Measurements from ENCODE around the gene EGFL7.

DNA sequence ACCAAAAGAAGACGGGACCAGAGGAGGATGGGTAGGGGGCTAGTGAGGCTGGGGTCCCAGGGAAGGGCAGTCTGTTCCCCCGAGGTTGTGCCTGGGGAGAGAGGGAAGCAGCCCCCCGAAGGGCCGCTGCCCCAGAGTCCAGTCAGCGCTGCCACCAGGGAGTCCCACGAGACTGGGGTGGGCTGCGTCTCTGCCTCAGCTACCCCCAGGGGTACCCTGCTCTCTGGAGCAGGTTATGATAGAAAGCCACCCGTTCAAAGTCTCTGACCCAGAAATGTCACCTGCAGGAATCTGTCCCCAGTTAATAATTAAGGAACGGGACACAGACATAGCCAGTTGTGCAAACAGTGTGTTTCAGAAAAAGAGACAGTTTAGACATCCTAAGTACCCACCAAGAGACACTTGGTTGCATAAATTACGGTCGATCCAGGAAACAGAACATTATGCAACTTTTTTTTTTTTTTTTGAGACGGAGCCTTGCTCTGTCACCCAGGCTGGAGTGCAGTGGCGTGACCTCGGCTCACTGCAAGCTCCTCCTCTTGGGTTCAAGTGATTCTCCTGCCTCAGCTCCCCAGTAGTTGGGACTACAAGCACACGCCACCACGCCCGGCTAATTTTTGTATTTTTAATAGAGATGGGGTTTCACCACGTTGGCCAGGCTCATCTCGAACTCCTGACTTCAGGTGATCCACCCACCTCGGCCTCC, 35.3 kb downstream of the EGFL7 start:
- TF ChIP-seq EZH2 (IDR thresholded peaks at IDR 0.05; ENCODE audit: low read length, missing control alignments): no peak
- TF ChIP-seq, protein P1, sequence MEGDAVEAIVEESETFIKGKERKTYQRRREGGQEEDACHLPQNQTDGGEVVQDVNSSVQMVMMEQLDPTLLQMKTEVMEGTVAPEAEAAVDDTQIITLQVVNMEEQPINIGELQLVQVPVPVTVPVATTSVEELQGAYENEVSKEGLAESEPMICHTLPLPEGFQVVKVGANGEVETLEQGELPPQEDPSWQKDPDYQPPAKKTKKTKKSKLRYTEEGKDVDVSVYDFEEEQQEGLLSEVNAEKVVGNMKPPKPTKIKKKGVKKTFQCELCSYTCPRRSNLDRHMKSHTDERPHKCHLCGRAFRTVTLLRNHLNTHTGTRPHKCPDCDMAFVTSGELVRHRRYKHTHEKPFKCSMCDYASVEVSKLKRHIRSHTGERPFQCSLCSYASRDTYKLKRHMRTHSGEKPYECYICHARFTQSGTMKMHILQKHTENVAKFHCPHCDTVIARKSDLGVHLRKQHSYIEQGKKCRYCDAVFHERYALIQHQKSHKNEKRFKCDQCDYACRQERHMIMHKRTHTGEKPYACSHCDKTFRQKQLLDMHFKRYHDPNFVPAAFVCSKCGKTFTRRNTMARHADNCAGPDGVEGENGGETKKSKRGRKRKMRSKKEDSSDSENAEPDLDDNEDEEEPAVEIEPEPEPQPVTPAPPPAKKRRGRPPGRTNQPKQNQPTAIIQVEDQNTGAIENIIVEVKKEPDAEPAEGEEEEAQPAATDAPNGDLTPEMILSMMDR (conservative IDR thresholded peaks at IDR 0.05 in 1 of 2, IDR thresholded peaks at IDR 0.05 in 1 of 2; ENCODE audit: low read depth in 1 of 2, low read length in 2 of 2): no peak

Data from fibroblast of lung (primary cell).